HepG2 (cell line): Measurements from ENCODE around the gene MAPKAPK3.

Source experiments
- CREB1 ChIP-seq, 2 experiments: fragments of 450-650 bp in 1 of 2; IDR thresholded peaks; 2 replicates each; pipeline ENCODE4 v1.6.1; 2016 to 2017; ENCODE audit warnings: control low read depth in 1 of 2, mild to moderate bottlenecking in 1 of 2, missing compliant biosample characterization in 1 of 2, missing genetic modification characterization in 1 of 2
- EZH2 ChIP-seq: conservative IDR thresholded peaks from 2 replicates; pipeline ENCODE4 v1.6.1; 2012; ENCODE audit warnings: mild to moderate bottlenecking, low read depth, low read length, moderate library complexity
- FOXJ3 ChIP-seq: sonication (generic); formaldehyde crosslinking; IDR thresholded peaks from 2 replicates; pipeline ENCODE4 v1.4.0; 2020; ENCODE audit warnings: missing genetic modification reagents, mild to moderate bottlenecking, borderline replicate concordance
- HNRNPL ChIP-seq: fragments of 200-400 bp; formaldehyde crosslinking; IDR thresholded peaks from 2 replicates; pipeline ENCODE4 v1.6.1; 2017; ENCODE audit warnings: mild to moderate bottlenecking, low read depth, low read length
- ZNF549 ChIP-seq: sonication (generic); formaldehyde crosslinking; IDR thresholded peaks from 2 replicates; pipeline ENCODE4 v1.5.0; 2020; ENCODE audit warnings: missing genetic modification reagents

- TF ChIP-seq ZNF549 (CRISPR knock-in tag) (no peak), FOXJ3 (CRISPR knock-in tag) (no peak), CREB1 (IDR thresholded peaks at IDR 0.05) (no peak), CREB1 (CRISPR knock-in tag; IDR thresholded peaks at IDR 0.05) (no peak; the same call in 1 of the 2 replicates), EZH2 (no peak), HNRNPL (peak; percentile 95)
These were observed 15.9 kb upstream of the MAPKAPK3 start for GRCh38 chr3:50600841-50601591.
